Gastrocnemius medialis (tissue), 4 donors: ENCODE results near the gene MED22. TPM values are rescaled to one million over a fixed set of nuclear protein-coding genes. Genes with fewer than 3 reads are reported as not detected.
"Not testable (repeated sequence)": the region's sequence is repeated elsewhere in the genome, so short reads cannot be mapped to it uniquely, and the experiment has no call there.

ENCODE experiments used
- ATAC-seq, 2 donors: fragments of 150-250 bp; one replicate each; pipeline ENCODE4 v1.9.1; 2016
- DNase-seq, 2 donors: peaks; one replicate each; pipeline ENCODE4 v3.0.0-alpha.2; 2019
- H3K27ac ChIP-seq, 4 donors: fragments of 200-600 bp; sonication (generic); 1 replicate in 1 of 4; 2 replicates in 3 of 4; pipeline ENCODE4 v1.5.1; 2016 to 2018; ENCODE audit warnings: mild to moderate bottlenecking in 2 of 4, moderate library complexity in 1 of 4
- H3K27me3 ChIP-seq, 3 donors: fragments of 200-600 bp; sonication (generic) in 2 of 3; 1 replicate in 1 of 3; 2 replicates in 2 of 3; pipeline versions ENCODE4 v1.5.1 to v1.6.0; 2016 to 2019; ENCODE audit warnings: mild to moderate bottlenecking in 1 of 3, moderate library complexity in 1 of 3
- H3K36me3 ChIP-seq, 2 donors: fragments of 200-600 bp; sonication (generic) in 1 of 2; one replicate each; pipeline ENCODE4 v1.5.1; 2017 to 2018
- H3K4me1 ChIP-seq, 2 donors: fragments of 200-600 bp; sonication (generic) in 1 of 2; one replicate each; pipeline ENCODE4 v1.5.1; 2016 to 2017; ENCODE audit warnings: mild to moderate bottlenecking in 2 of 2
- H3K4me3 ChIP-seq, 4 donors: fragments of 200-600 bp; sonication (generic) in 3 of 4; 1 replicate in 1 of 4; 2 replicates in 3 of 4; pipeline ENCODE4 v1.5.1; 2016 to 2019; ENCODE audit warnings: mild to moderate bottlenecking in 2 of 4
- H3K9me3 ChIP-seq, 3 donors: fragments of 200-600 bp; sonication (generic) in 2 of 3; 1 replicate in 1 of 3; 2 replicates in 2 of 3; pipeline ENCODE4 v1.5.1; 2016 to 2019
- POLR2A ChIP-seq, 2 donors: fragments of 450-650 bp; IDR thresholded peaks; one replicate each; pipeline ENCODE4 v1.6.1; 2017; ENCODE audit warnings: antibody characterized with exemption in 2 of 2, mild to moderate bottlenecking in 2 of 2, moderate library complexity in 2 of 2
- in situ Hi-C, 4 donors: fragments of 200-750 bp; cut with MboI; loops; one replicate each; pipeline versions ENCODE4 v1.15.0 to v1.8.0; 2017; ENCODE audit warnings: low sequenced_read_pairs in 4 of 4
- intact Hi-C: fragments of 100-400 bp; cut with DNase I; formaldehyde crosslinking; loops from one replicate; pipeline ENCODE4 v1.15.1; 2023; ENCODE audit warnings: low total_unique reads
- total RNA-seq, 4 donors: library from RNA; depleted of rRNA; stranded (reverse); fragments of >200 nt; gene quantifications; one replicate each; pipeline versions ENCODE4 v1.1.0 to v1.2.3, GENCODE V29; 2016
- TF ChIP-seq, protein P1 (sequence below), 5 experiments: fragments of 450-650 bp in 3 of 5; fragments of 200-600 bp in 2 of 5; sonication (generic) in 2 of 5; IDR thresholded peaks in 4 of 5; conservative IDR thresholded peaks in 1 of 5; 1 replicate in 4 of 5; 2 replicates in 1 of 5; pipeline ENCODE4 v1.5.1; 2016 to 2019; ENCODE audit warnings: antibody characterized with exemption in 5 of 5, mild to moderate bottlenecking in 3 of 5, moderate library complexity in 3 of 5

Gene MED22
- total RNA-seq, 4 donors from 2014 or later = 8.5 to 23.4 (median 13.0) TPM

- H3K4me1 ChIP-seq = peaks cover 17 to 20% of the 10 kb centered on the region in 2 donors
- no peaks in the 10 kb centered on the region for H3K9me3 ChIP-seq
- no peak overlapping the region for H3K4me3 ChIP-seq
- ATAC-seq = no peak
- no peak overlapping the region for H3K27ac ChIP-seq
- TF ChIP-seq, protein P1, sequence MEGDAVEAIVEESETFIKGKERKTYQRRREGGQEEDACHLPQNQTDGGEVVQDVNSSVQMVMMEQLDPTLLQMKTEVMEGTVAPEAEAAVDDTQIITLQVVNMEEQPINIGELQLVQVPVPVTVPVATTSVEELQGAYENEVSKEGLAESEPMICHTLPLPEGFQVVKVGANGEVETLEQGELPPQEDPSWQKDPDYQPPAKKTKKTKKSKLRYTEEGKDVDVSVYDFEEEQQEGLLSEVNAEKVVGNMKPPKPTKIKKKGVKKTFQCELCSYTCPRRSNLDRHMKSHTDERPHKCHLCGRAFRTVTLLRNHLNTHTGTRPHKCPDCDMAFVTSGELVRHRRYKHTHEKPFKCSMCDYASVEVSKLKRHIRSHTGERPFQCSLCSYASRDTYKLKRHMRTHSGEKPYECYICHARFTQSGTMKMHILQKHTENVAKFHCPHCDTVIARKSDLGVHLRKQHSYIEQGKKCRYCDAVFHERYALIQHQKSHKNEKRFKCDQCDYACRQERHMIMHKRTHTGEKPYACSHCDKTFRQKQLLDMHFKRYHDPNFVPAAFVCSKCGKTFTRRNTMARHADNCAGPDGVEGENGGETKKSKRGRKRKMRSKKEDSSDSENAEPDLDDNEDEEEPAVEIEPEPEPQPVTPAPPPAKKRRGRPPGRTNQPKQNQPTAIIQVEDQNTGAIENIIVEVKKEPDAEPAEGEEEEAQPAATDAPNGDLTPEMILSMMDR (IDR thresholded peaks at IDR 0.05 in 4 of 5, conservative IDR thresholded peaks at IDR 0.05 in 1 of 5) = no peak
- TF ChIP-seq POLR2A (IDR thresholded peaks at IDR 0.05) = no peak
- DNase-seq = peak in 1 of 2 donors; percentile 5
- H3K27me3 ChIP-seq = no peaks in the 10 kb centered on the region
- H3K36me3 ChIP-seq = peaks cover 0 to 48% of the 10 kb centered on the region in 2 donors
- intact Hi-C loops (no loop called here), in situ Hi-C loops (no loop called here)
Measured at GRCh38 chr9:133331641-133332380, 16.1 kb downstream of the MED22 start.

- in situ Hi-C loops (no loop called here), intact Hi-C loops (no loop called here)
- Histone ChIP-seq H3K27me3 (no peaks in the 10 kb centered on the region), H3K27ac (no peak overlapping the region), H3K4me1 (peaks cover 12 to 15% of the 10 kb centered on the region in 2 donors), H3K9me3 (no peaks in the 10 kb centered on the region), H3K36me3 (peaks cover 0 to 48% of the 10 kb centered on the region in 2 donors), H3K4me3 (no peak overlapping the region)
- ATAC-seq = no peak
- DNase-seq = peak in 1 of 2 donors; percentile 10
- TF ChIP-seq, protein P1 (IDR thresholded peaks at IDR 0.05 in 4 of 5, conservative IDR thresholded peaks at IDR 0.05 in 1 of 5) = no peak
Measured at GRCh38 chr9:133331221-133331620, 16.7 kb downstream of the MED22 start.

- H3K27me3 ChIP-seq, in situ Hi-C loops, H3K4me3 ChIP-seq, ATAC-seq, H3K4me1 ChIP-seq, H3K9me3 ChIP-seq: not testable (repeated sequence)
- H3K36me3 ChIP-seq = peaks cover 0 to 45% of the 10 kb centered on the region in 2 donors
- DNase-seq = peak in 1 of 2 donors; percentile 47
- H3K27ac ChIP-seq = peak overlapping the region in 1 of 4 donors; percentile 13
- intact Hi-C loops = loop anchor here (2.0 kb wide), 1 partner anchor 143 kb away; no protein-coding TSS in a partner anchor
- TF ChIP-seq, protein P1 (IDR thresholded peaks at IDR 0.05 in 4 of 5, conservative IDR thresholded peaks at IDR 0.05 in 1 of 5) = peak; percentile 31 to 59 (median 50)
Measured at GRCh38 chr9:133329306-133330156, 18.4 kb downstream of the MED22 start.

GRCh38 chr9:133327834-133328484 lies 20.0 kb downstream of the MED22 start:
- intact Hi-C loops = loop anchor here (2.0 kb wide), 1 partner anchor 141 kb away; no protein-coding TSS in a partner anchor
- Histone ChIP-seq H3K4me3 (no peak overlapping the region), H3K27ac (no peak overlapping the region), H3K27me3 (no peaks in the 10 kb centered on the region), H3K9me3 (no peaks in the 10 kb centered on the region), H3K4me1 (no peaks in the 10 kb centered on the region), H3K36me3 (peaks cover 0 to 29% of the 10 kb centered on the region in 2 donors)
- no peak for DNase-seq
- TF ChIP-seq POLR2A (IDR thresholded peaks at IDR 0.05) = no peak
- TF ChIP-seq, protein P1 (IDR thresholded peaks at IDR 0.05 in 4 of 5, conservative IDR thresholded peaks at IDR 0.05 in 1 of 5) = no peak
- in situ Hi-C loops = no loop called here
- no peak for ATAC-seq

- in situ Hi-C loops, H3K27ac ChIP-seq, H3K27me3 ChIP-seq, H3K4me1 ChIP-seq, DNase-seq, intact Hi-C loops, H3K9me3 ChIP-seq, H3K4me3 ChIP-seq, ATAC-seq: not testable (repeated sequence)
- peaks cover 0 to 20% of the 10 kb centered on the region in 2 donors for H3K36me3 ChIP-seq
Measured at GRCh38 chr9:133327021-133327420, 20.9 kb downstream of the MED22 start.
